Colon (tissue), 2 donors: ENCODE results near the gene IGFL4.

Experiments used
- FAIRE-seq: peaks from 2 replicates; lab custom pipeline; 2012; peaks lifted over from hg19 to GRCh38; lab: Jason Lieb, UNC
- donor health status: control.
- donor health status: control.

The IGFL4 gene

DNA sequence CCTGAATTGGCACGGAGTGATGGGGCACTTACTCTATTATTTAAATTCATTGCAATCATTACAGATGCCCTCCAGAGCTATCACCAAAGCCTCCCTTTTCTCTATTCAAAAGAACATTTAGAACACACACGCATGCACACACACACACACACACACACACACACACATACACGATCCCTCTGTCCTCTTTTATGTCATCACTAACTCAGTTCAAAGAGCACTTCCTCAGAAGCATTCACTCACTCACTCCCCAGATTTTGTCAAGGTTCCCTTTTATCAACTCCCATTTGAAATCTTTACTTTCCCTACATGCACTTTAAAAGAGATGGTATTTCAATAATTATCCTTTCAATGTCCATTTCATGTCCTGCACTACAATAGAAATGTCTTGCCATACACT is 22.4 kb upstream of the IGFL4 start:
- FAIRE-seq: no peak

DNA sequence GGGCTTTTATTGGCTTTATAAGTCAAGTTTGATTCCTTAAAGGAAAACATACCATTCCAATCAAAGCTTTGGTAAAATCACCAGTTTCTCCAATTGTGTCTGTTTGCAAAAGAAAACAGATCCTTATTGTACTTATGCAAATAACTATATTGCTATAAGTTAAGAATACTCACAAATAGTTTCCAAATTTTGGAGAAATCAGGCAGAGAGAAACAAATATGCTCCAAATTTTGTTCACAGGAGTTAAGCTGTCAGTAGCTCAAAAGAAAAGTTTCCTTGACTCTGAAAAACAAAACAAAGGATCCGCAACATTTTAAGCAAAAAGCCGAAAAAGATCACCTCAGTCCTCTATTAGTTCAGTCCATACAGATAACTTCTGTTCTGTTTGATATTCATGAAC is 19.2 kb upstream of the IGFL4 start:
- no peak for FAIRE-seq

- FAIRE-seq: no peak
Observed at GRCh38 chr19:46058778-46059177, 18.0 kb upstream of the IGFL4 start.

GRCh38 chr19:46056536-46056935 is 15.7 kb upstream of the IGFL4 start:
- no peak for FAIRE-seq

- FAIRE-seq: no peak
Observed at GRCh38 chr19:46052896-46053295, 12.1 kb upstream of the IGFL4 start.

DNA sequence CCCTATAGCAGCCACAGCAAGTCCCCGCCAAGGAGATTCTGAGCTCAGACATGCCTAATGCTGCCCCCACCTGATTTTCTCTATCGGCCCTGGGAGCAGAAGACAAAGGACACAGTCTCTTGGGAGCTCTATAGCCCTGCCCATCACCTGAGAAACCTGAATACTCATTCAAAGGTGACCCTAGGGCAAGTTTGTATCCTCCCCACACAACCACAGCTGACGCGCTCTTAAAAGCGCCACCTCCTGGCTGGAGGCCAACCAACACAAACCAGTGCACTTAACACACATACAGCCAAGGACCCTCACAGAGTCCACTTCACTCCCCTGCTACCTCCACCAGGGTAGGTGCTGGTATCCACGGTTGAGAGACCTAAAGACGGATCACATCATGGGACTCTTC is 8.8 kb upstream of the IGFL4 start:
- no peak for FAIRE-seq

DNA sequence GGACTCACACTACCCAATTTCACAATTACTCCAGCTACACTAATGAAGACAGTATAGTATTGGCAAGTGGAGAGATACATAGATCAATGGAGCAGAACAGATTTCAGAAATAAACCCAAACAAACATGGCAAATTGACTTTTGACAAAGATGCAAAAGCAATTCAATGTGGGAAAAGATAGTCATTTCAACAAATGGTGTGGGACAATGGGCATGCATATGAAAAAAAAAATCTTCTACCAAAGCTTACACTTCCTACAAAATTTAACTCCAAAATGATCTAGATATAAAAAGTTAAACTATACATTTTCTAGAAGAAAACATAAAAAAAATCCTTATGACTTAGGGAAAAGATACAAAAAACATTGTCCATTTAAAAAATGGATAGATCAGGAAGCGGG is 2.7 kb upstream of the IGFL4 start:
- FAIRE-seq: no peak

- no peak for FAIRE-seq
Observed at GRCh38 chr19:46042252-46042883, 1.6 kb upstream of the IGFL4 start.

GRCh38 chr19:46040125-46040524 is 677 bp downstream of the IGFL4 start:
- FAIRE-seq: no peak

DNA sequence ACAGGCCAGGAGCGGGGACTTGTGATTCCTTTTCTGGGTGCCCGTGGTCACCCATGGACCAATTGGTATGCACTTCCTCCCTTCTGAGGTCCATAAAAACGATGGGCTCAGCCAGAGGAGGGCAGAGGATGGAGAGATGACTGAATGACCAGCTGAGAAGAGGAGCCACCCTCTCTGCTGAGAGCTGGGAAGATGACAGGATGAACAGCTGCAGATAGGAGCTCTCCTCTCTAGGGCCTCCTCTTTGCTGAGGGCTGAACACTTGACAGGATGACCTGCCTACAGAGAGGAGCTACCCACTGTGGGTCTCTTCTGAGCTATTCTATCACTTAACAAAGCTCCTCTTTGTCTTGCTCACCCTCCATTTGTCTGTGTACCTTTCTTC is 4.1 kb downstream of the IGFL4 start:
- FAIRE-seq: no peak

DNA sequence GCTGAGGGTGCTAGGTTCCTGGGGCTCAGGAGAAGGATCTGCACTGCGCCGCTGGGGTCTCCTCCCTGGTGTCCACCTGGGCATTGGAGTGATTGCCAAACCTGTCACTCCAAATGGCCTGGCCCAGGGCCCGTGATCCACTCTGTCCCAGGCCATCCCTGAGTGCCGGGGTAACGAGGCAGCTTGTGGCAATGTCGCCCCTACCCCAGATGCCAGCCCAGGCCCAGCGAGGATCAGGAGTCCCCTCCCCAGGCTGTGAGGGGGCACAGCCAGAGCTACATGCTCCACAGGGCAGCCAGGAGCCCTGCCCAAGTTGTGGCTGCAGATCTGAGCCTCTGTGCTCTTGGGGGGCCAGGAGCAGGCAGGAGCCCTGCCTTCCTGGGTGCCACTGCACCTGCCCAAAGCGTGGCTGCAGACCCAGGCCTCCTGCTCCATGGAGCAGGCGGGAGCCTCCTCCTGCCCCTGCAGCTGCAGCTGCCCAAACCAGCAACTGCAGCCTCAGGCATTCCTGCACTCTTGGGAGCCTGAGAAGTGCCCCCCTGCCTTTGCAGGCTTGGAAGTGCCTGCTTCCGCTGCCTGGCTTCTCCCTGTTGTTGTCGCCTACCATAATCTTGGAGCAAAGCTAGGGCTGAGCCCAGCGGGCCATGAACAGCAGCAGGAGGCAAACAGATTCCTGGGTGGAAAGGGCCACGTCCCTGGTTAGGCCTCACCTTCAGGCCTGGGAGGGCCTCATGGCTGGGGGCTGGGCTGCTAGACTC is 4.6 kb downstream of the IGFL4 start:
- no peak for FAIRE-seq

- FAIRE-seq: no peak
Observed at GRCh38 chr19:46035546-46035945, 5.3 kb downstream of the IGFL4 start.

GRCh38 chr19:46033401-46033800 is 7.4 kb downstream of the IGFL4 start:
- no peak for FAIRE-seq

DNA sequence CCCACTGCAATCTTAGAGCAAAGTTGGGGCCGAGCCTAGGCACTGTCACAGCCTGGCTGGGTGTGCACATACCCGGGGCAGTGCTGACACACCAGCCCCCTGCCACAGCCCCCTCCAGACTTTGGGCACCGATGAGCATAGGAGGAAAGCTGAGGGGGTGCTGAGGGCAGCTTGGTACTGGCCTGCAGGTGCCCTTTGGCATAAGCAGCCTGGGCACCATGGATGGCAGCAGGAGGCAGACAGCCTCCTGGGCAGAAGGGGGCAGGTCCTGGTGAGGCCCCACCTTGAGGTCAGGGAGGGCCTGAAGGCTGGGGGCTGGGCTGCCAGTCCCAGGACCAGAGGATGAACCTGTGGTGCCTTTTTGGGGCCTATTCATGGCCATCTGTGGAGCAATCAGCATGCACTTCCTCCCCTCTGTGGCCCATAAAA is 8.2 kb downstream of the IGFL4 start:
- no peak for FAIRE-seq

DNA sequence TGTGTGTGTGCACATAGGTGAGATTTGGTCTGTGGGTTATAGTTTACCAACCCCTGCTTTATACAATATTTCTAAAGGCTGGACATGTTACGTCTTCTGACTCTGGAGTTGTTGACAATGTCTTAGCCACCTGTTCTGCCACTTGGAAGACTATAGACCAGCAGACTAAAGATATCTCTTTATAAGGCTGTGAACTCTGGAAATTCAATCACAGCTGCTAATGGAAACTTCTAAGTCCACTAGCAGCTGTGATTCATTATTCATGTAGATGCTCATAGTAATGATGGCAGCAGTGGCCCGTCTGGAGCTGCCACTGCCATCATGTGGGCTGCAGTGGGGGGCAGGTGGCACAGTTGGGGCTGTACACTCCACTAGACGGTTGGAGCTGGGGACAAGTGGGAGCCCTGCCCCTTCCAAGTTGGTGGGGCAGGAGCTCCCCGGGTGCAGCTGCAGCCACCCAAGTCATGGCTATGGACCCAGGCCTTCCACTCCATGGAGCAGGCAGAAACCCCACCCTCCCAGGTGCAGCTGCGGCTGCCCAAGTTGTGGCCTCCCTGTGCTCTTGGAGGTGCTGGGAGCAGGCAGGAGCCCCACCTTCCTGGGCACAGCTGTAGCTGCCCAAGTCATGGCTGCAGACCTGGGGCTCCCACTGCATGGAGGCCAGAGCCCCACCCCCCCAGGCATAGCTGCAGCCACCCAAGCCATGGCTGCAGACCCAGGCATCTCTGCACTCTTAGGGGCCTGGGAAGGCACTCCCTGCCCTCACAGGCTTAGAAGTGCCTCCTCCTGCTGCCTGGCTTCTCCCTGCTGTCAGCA is 8.8 kb downstream of the IGFL4 start:
- FAIRE-seq: no peak

DNA sequence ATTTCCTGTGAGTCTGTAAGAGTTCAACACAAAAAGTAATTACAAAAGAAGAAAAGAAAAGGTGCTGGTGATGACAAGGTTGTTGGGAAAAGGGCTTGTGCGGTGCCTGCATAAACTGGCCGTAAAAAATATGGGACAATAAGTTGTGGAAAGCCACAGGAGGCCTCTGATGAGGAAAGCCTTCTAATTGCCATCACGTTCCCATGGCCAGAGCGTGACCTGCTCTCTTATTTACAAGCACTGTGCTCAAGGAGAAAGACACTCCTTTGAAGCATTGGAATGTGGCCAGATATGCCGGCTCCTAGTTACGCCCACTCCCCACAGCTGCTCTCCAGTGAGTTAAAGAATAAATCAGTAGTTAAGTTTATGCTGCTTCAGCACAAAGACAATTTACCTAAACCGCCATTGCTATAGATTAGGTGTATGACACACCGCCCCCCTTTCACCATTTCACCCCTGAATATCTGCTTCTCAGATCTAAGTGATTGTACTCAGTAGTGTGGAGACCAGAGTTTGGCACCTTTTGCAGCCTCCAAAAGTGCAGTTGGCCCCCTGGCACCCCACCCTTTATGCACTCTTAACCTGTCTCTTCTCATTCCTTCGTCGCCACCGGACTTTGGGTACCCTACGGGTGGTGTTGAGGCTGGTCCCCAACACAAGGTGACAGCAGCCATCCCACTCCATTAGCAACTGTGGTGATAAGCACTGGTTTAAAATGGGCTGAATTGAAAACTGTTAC is 9.8 kb downstream of the IGFL4 start:
- FAIRE-seq: no peak

DNA sequence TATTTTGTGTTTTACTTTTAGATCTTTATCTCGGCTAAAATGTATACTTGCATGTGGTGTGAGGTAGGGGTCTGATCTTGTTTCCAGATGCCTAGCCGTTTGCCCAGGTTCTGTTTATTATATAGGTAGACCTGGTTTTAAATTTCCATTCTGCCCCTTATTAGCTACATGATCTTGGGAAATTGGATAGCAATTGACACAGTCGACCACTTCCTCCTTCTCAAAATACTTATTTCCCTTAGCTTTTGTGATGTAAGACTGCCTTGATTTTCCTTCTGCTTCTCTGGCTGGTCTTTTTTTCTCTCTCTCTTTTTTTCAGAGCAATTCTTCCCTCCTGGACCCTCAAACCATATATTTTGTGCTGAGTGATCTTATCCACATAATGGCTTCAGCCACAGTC is 15.0 kb downstream of the IGFL4 start:
- no peak for FAIRE-seq

DNA sequence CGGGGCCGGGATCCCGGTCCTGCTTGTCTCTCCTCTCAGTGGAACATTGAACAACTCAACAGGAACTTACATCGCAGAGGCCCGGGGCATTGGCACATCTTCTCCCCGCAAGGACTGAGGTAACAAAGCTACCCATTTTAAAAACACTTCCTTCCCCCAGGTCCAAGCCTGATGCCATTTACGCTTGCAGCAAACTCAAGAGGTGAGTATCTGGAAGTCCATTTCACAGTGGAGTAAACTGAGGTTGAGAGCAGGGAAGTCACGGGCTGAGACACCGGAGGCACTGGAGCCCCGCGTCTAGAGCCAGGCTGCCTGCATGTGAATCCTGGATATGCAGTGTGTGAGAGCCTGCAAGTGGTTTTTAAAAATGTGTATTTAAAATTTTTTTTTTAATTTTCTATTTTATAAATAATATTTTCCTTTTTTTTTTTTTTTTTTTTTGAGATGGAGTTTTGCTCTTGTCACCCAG is 17.5 kb downstream of the IGFL4 start:
- FAIRE-seq: no peak

DNA sequence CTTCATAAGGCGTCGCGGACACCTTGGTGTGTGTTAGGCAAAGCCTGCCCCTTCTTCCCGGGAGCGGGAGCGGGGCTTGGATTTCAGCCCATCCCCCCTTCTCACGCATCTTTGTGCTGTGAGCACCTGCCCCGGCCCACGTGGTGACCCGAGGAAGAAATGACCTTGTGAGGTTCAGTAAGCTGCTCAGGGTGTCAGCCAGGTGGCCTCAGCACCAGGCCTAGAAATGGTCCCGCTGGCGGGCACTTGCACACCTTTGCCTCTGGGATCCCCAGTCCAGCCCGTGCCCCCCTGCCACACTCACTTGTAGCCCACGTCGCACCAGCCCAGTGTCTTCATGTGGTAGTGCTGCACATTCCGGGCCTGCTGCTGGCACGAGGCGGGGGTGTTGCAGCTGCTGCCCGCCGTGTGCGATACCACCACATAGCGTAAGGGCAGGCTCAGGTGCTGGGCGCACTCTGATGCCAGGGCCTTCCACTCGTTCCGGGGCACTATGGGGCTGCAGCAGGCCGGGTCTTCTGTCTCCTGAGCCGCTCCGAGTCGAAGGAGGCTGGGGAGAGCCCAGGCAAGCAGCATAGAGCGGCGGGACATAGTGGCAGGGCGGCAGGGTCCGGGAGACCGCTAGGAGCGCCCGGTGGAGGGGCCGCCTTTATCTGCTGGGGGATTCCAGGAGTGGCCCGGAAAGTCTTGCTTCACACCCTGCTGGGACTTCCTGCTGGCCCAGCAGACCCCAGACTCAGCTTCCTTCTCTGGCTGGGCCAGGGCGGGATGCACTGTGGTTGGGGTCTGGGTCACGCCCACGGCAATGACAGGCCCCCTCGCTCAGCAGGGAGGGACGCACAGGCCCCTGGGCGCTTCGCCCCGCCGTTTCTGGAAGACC is 18.1 kb downstream of the IGFL4 start, which contains the start of gene PGLYRP1:
TSS of gene PGLYRP1 (minus strand) at position 623 of the 880 bp plus-strand sequence. CDS start at position 591, 32 bp downstream.
- no peak for FAIRE-seq

GRCh38 chr19:46022061-46022430 is 18.8 kb downstream of the IGFL4 start:
- FAIRE-seq: no peak

- no peak for FAIRE-seq
Observed at GRCh38 chr19:46021531-46022041, 19.2 kb downstream of the IGFL4 start.
